Mucosa of rectum (tissue), 2 donors: ENCODE data around the gene EMC7.
"Not testable (repeated sequence)": the region's sequence is repeated elsewhere in the genome, so short reads cannot be mapped to it uniquely, and the experiment has no call there.

Source experiments
- H3K27ac ChIP-seq, 2 donors: one replicate each; pipeline ENCODE4 v1.7.0; 2013; ENCODE audit warnings: inconsistent platforms in 2 of 2, low read depth in 2 of 2, low read length in 2 of 2
- H3K27me3 ChIP-seq, 2 donors: one replicate each; pipeline ENCODE4 v1.7.0; 2013; ENCODE audit warnings: low read length in 2 of 2; ENCODE audit not compliant: control insufficient read depth in 2 of 2, insufficient read depth in 2 of 2
- H3K36me3 ChIP-seq, 2 donors: one replicate each; pipeline ENCODE4 v1.7.0; 2013; ENCODE audit warnings: low read length in 2 of 2; ENCODE audit not compliant: control insufficient read depth in 2 of 2, insufficient read depth in 2 of 2
- H3K4me1 ChIP-seq, 2 donors: one replicate each; pipeline ENCODE4 v1.7.0; 2013; ENCODE audit warnings: low read length in 2 of 2, mild to moderate bottlenecking in 1 of 2; ENCODE audit not compliant: control insufficient read depth in 2 of 2, insufficient read depth in 2 of 2
- H3K4me3 ChIP-seq, 2 donors: one replicate each; pipeline ENCODE4 v1.7.0; 2013; ENCODE audit warnings: low read length in 2 of 2
- H3K9ac ChIP-seq, 2 donors: one replicate each; pipeline ENCODE4 v1.7.0; 2013; ENCODE audit warnings: low read length in 2 of 2, low read depth in 1 of 2, mild to moderate bottlenecking in 1 of 2
- H3K9me3 ChIP-seq, 2 donors: one replicate each; pipeline ENCODE4 v1.7.0; 2013; ENCODE audit warnings: low read length in 2 of 2; ENCODE audit not compliant: control insufficient read depth in 2 of 2
- donor health status: healthy.
- donor health status: Normal muscosa, but diverticular disease.

The EMC7 gene

DNA sequence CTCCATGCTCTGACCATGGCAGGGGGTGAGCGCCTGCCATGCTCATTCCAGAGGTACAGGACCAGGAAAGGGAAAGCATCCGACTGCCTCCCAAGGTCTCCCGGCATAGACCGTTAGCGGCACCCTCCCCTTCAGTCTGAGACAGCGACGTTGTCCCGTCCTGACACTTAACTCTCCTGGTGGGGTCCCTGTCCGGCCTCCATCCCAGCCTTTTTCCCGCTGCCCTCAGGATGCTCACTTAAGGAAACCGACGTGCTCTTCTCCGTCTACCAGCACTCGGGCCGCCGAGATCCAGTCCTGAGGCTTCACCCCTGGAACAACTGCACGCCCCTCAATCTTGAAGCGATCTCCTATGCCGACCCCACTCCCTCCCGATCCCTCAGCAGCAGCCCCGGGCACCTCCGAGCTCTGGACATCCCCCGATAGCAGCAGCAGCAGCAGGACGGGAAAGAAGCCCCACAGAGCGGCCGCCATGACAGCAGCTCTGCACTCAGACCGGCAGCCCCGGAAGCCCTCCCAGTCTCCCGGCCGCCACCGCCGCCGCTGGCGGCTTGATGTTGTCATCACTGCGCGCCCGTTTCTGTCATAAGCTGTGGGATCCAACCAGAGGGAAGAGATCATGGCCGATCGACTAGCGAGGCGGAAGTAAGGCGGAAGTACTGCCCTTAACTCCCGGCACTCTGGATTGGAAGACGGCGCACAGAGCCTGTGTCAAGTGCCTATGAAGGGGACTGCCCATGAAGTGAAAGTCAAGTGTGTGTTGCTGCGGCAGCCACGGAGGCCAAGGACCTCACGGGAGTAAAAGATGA lies at the start of gene EMC7, which contains the start of gene PGBD4:
EMC7 (minus strand) TSS at position 497 of the 809 bp plus-strand sequence; CDS start at position 474, 23 bp downstream.
PGBD4 (plus strand) TSS at position 718 of the 809 bp plus-strand sequence. CDS start 449 bp downstream, outside the sequence.
- Histone ChIP-seq H3K36me3 (no peaks in the 10 kb centered on the region), H3K27me3 (no peaks in the 10 kb centered on the region), H3K4me3 (peak within 1 kb of the TSS; percentile 96 to 97), H3K9me3 (no peaks in the 10 kb centered on the region), H3K27ac (peak within 1 kb of the TSS; percentile 84 to 89), H3K4me1 (peaks cover 0 to 15% of the 10 kb centered on the region in 2 donors), H3K9ac (peak within 1 kb of the TSS; percentile 84 to 86)

- Histone ChIP-seq H3K27me3 (no peaks in the 10 kb centered on the region), H3K9ac (no peak overlapping the region), H3K9me3 (no peaks in the 10 kb centered on the region), H3K27ac (no peak overlapping the region), H3K4me1 (no peaks in the 10 kb centered on the region), H3K36me3 (peaks cover 20 to 37% of the 10 kb centered on the region in 2 donors), H3K4me3 (no peak overlapping the region)
Observed at GRCh38 chr15:34147371-34148140, 45.9 kb upstream of the EMC7 start.

DNA sequence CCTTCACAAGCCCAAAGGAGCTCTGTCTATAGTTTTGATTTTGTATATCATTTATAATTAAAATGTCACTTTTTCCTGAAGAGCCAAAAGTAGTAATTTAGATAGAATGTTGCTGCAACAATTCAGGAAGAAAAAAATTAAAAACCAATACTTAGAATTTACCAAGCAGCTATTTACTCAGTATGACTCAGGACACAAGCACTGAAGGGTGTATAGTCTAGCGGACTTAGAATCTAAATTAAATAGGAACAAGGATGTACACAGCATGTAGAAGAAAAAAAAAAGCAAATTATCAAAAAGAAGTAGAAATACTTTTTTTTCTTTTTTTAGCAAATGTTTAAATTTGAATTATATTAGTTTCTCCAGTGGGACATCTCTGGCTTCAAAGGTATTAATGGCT lies 31.8 kb upstream of the EMC7 start:
- no peaks in the 10 kb centered on the region for H3K27me3 ChIP-seq
- H3K4me1 ChIP-seq: no peaks in the 10 kb centered on the region
- no peak overlapping the region for H3K27ac ChIP-seq
- no peak overlapping the region for H3K9ac ChIP-seq
- no peaks in the 10 kb centered on the region for H3K9me3 ChIP-seq
- H3K4me3 ChIP-seq: no peak overlapping the region
- no peaks in the 10 kb centered on the region for H3K36me3 ChIP-seq

- Histone ChIP-seq H3K27me3 (no peaks in the 10 kb centered on the region), H3K9me3 (no peaks in the 10 kb centered on the region), H3K4me3 (no peak overlapping the region), H3K27ac (no peak overlapping the region), H3K9ac (no peak overlapping the region), H3K4me1 (no peaks in the 10 kb centered on the region), H3K36me3 (no peaks in the 10 kb centered on the region)
Observed at GRCh38 chr15:34132881-34133280, 31.2 kb upstream of the EMC7 start.

DNA sequence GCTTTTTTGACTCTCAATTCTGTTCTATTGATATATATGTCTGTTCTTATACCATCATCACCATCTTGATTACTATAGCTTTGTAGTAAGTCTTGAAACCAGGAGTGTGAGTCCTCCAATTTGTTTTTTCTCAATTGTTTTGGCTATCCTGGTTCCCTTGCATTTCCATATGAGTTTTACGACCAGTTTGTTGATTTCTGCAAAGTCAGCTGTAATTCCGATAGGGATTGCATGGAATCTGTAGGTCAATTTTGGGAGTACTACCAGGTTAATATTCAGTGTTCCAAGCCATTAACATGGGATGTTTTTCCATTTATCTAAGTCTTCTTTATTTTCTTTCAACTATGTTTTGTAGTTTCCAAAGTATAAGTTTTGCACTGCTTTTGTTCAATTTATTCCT lies 27.2 kb upstream of the EMC7 start:
- Histone ChIP-seq H3K9me3 (no peaks in the 10 kb centered on the region), H3K36me3 (no peaks in the 10 kb centered on the region), H3K27ac (no peak overlapping the region), H3K4me3 (no peak overlapping the region), H3K27me3 (no peaks in the 10 kb centered on the region), H3K9ac (no peak overlapping the region), H3K4me1 (no peaks in the 10 kb centered on the region)

GRCh38 chr15:34126522-34126921 lies 24.9 kb upstream of the EMC7 start:
- no peaks in the 10 kb centered on the region for H3K27me3 ChIP-seq
- H3K4me1 ChIP-seq: no peaks in the 10 kb centered on the region
- no peak overlapping the region for H3K27ac ChIP-seq
- no peak overlapping the region for H3K4me3 ChIP-seq
- no peaks in the 10 kb centered on the region for H3K36me3 ChIP-seq
- H3K9me3 ChIP-seq: no peaks in the 10 kb centered on the region
- H3K9ac ChIP-seq: no peak overlapping the region

GRCh38 chr15:34125945-34126344 lies 24.3 kb upstream of the EMC7 start:
- Histone ChIP-seq H3K4me3 (no peak overlapping the region), H3K27me3 (no peaks in the 10 kb centered on the region), H3K9me3 (no peaks in the 10 kb centered on the region), H3K27ac (no peak overlapping the region), H3K36me3 (no peaks in the 10 kb centered on the region), H3K9ac (no peak overlapping the region), H3K4me1 (no peaks in the 10 kb centered on the region)

DNA sequence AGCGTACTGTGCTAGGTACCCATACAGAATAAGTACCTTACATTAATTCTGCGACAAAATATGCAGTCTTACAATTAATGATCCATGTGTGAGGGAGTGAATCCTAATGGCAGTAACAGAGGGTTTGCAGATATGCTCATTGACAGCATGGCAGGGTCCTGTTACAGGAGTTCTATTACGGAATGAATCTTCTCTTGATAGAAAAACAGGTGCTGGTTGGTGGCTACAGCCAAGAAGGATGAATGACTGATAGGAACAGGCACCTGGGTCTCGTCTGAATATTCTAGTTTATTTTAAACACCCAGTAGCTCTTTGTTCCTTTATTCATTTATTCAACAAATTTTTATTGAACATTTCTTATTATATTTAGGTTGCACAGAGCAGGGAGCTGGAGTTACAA lies 23.0 kb upstream of the EMC7 start:
- H3K27ac ChIP-seq: no peak overlapping the region
- H3K9me3 ChIP-seq: no peaks in the 10 kb centered on the region
- no peak overlapping the region for H3K9ac ChIP-seq
- H3K27me3 ChIP-seq: no peaks in the 10 kb centered on the region
- no peaks in the 10 kb centered on the region for H3K4me1 ChIP-seq
- no peaks in the 10 kb centered on the region for H3K36me3 ChIP-seq
- H3K4me3 ChIP-seq: no peak overlapping the region

- H3K4me3 ChIP-seq: no peak overlapping the region
- no peaks in the 10 kb centered on the region for H3K9me3 ChIP-seq
- no peak overlapping the region for H3K9ac ChIP-seq
- no peaks in the 10 kb centered on the region for H3K4me1 ChIP-seq
- H3K36me3 ChIP-seq: no peaks in the 10 kb centered on the region
- H3K27ac ChIP-seq: no peak overlapping the region
- H3K27me3 ChIP-seq: no peaks in the 10 kb centered on the region
Observed at GRCh38 chr15:34122771-34123183, 21.1 kb upstream of the EMC7 start.

GRCh38 chr15:34121786-34122185 lies 20.1 kb upstream of the EMC7 start:
- H3K9ac ChIP-seq, H3K27me3 ChIP-seq, H3K4me3 ChIP-seq, H3K4me1 ChIP-seq, H3K27ac ChIP-seq, H3K36me3 ChIP-seq, H3K9me3 ChIP-seq: not testable (repeated sequence)
